Cerebellar cortex (tissue), 1 donor: Measurements from ENCODE around the gene R3HDM4.
"Not testable (repeated sequence)": the region's sequence is repeated elsewhere in the genome, so short reads cannot be mapped to it uniquely, and the experiment has no call there.

ENCODE experiments used
- DNase-seq: peaks from one replicate; pipeline ENCODE4 v3.0.0-alpha.2; 2015; ENCODE audit warnings: low spot score

The R3HDM4 gene

DNA sequence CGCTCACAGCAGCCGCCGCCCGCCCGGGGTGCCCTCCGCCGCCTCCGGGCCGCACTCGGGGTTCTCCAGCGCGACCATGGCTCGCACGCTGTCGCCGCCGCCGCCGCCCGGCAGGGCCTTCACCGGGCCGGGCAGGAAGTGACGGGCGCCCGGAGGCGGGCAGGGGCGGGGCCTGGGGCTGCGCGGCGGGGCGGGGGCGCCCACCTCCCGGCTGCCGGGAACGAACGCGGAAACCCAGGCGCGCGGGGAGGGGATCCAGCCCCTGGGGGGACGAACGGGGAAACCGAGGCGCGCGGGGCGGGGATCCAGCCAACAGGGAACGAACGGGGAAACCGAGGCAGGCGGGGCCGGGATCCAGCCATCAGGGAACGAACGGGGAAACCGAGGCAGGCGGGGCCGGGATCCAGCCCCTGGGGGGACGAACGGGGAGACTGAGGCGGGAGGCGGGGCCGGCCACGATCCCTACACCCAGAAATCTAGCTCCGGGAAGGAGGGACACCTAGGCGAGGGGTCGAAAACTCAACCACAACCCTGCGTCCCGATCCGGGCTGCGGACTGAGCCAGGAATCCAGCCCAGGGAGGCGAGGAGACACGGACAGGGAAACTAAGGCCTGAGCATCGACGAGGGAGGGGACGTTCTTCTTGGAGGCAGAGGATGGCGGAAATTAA, at the start of gene R3HDM4:
Gene R3HDM4, minus strand, starts transcription at position 140 of the 669 bp plus-strand sequence. Its CDS starts 62 bp downstream, at position 78.
- DNase-seq, result peak; percentile 50

DNA sequence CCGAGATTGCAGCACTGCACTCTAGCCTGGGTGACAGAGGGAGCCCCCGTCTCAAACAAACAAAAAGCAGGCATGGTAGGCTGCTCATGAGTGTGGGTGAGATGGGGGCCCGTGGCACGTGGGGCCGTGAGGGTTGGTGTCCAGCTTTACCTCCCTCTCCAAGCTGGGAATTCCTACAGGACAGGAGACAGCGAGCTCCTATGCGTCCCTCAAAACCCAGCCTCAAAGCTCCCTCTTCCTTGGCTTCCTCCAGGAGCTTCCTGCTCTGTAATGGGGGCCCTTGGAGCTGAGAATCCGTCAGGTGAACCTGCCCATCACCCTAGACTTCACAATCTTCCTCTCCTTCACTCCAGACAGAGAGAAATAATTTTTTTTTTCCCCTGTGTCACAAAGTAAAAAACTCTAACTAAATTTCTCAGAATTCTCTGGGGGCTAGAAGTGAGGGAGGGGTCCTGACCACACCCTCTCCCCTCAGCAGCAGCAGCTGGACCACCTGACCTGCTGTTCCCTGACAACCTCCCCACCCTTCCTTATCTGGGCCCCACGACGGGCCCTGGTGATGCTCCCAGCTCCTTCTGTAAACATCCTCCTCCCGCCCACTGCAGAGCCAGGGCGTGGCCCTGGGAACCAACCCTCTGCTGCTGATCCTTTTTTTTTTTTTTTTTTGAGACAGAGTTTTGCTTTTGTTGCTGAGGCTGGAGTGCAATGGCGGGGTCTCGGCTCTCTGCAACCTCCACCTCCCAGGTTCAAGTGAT, 49.0 kb upstream of the R3HDM4 start:
- DNase-seq, result no peak

DNA sequence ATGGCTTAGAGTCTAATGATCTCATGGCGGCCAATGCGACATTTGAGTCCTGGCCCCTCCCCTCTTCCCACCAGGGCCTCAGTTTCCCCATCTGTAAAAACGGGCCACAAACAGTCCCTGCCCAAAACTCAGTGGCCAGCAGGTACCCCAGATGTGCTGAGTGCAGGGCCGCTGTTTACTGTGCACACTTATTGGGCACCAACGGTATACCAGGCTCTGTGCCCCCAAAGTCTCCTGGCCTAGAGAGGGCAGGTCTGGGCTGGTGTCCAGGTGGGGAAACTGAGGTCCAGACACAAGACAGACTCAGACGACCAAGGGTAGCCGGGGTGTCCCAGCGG, 47.6 kb upstream of the R3HDM4 start:
- no peak for DNase-seq

DNA sequence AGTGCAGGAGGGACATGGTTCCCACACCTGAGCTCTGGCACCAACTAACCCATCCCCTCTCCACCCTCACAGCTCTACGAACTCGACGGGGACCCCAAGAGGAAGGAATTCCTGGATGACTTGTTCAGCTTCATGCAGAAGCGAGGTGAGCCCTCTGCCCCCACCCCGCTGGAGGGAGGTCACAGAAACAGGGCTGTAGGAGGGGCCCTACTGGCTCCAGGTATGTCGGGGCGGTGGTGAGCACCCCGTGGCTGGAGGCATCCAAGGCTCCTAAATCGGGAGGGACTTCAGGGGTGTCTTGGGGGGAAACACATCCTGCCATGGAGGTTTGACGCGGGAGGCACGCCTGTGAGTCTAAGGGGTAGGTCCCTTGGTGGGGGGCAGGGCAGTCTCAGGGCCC, 47.0 kb upstream of the R3HDM4 start:
- no peak for DNase-seq

DNA sequence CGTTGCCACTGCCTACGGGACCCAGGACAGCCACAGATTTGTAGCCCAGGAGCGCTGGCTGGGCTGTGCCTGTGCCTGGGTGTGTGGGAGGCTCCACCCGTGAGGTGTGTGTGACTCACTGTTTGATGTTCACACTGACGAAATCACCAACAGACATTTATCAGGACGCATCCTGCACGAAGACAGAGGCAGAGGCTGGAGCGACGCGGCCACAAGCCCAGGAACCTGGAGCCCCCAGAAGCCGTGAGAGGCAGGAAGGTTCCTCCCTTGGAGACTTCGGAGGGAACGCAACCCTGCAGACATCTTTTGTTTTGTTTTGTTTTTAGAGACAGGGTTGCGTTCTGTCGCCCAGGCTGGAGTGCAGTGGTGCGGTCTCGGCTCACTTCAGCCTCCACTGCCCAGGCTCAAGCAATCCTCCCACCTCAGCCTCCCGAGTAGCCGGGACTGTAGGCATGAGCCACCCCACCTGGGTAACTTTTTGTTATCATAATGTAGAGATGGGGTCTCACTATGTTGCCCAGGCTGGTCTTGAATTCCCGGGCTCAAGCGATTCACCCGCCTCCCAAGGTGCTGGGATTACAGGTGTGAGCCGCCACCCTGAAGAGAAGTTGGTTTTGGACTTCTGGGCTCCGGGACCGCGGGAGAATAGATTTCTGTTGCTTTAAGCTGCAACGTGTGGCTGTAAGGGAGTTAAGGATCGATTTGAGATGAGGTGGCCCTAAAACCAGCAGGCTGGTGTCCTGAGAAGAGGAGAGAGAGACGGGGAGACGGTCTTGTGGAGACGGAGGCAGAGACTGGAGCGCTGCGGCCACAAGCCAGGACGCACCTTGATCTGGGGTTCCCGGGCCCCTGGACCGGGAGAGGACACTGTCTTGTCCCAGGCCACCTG, 46.2 kb upstream of the R3HDM4 start:
- DNase-seq, result no peak

DNA sequence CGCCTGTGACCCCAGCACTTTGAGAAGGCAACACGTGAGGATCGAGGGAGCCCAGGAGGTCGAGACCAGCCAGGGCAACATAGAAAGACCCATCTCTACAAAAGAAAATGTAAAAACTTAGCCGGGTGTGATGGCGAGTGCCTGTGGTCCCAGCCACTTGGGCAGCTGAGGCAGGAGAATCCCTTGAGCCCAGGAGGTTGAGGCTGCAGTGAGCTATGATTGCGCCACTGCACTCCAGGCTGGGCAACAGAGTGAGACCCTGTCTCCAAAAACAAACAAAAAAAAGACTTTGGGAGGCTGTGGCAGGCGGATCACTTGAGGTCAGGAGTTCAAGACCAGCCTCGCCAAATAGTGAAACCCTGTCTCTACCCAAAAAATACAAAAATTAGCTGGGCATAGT, 44.6 kb upstream of the R3HDM4 start:
- DNase-seq, result not testable (repeated sequence)

DNA sequence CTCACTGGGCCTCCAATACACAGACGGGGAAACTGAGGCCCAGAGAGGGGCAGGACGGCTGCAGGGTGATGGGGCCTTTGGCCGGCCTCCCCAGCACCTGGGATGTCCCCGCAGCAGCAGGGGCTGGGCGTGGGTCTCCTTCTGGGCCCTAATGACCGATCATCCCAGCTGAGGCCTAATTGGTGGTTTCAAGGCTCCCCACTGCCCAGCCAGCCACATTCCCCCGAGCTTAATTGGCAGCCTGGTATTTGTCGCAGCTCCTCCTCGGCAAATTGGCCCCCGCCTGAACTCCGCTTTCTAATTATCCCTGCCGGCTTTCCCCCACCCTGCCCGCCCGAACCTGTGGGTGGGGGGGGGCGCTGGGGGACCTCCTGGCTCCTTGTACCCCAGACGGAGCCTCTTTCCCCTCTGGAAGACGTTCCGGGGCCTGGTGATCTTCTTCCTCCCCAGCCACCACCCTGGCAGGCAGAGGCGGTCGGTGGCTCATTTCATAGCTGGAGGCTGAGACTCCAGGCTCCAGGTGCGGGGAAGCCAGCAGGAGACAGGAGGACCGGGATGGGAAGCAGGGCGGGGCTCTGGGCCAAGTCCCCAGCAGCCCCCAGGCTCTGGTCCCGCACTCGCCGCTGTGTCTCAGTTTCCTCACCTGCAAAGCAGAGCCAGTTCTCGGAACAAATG, 43.9 kb upstream of the R3HDM4 start:
- DNase-seq, result peak; percentile 71

DNA sequence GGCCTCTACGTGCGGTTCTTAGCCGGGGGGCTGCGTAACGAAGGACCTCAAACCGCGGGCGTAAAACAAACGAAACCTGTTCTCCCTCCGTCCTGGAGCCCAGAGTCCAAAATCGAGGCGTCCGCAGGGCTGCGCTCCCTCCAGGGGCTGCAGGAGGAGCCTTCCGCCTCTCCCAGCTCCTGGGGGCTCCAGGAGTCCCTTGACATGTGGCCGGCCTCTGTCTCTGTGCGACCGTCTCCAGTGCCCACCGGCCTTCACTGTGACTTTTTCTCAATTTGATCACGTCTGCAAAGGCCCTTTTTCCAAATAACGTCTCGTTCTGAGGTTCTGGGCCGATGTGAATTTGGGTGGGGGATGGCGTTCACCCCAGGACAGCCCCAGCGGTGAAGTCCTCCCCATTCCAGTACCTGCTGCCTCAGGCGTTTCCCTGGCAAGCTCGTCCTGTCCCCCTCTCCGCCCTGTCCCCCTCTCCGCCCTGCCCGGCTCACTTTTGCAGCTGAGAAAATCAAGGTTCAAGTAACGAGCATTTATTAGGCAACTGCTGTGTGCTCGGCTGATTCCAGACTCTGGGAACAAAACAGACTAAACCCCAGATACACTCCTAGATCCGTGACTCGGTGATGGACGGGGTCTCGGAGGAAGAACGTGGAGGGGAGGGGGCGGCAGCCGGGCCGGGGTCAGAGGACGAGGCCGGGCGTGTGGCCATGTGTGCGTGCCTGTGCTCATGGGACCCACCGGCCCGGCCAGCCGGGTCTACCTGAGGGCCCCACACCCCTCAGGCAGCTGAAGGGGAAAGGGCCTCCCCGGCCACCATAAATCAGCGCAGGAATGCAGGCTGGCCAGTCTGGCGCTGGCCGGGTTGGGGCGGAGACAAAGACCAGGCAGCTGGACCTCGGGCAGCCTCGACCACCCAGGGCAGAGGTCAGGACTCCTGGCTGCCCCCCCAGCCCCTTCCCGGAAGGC, 43.1 kb upstream of the R3HDM4 start:
- DNase-seq, result peak; percentile 46

DNA sequence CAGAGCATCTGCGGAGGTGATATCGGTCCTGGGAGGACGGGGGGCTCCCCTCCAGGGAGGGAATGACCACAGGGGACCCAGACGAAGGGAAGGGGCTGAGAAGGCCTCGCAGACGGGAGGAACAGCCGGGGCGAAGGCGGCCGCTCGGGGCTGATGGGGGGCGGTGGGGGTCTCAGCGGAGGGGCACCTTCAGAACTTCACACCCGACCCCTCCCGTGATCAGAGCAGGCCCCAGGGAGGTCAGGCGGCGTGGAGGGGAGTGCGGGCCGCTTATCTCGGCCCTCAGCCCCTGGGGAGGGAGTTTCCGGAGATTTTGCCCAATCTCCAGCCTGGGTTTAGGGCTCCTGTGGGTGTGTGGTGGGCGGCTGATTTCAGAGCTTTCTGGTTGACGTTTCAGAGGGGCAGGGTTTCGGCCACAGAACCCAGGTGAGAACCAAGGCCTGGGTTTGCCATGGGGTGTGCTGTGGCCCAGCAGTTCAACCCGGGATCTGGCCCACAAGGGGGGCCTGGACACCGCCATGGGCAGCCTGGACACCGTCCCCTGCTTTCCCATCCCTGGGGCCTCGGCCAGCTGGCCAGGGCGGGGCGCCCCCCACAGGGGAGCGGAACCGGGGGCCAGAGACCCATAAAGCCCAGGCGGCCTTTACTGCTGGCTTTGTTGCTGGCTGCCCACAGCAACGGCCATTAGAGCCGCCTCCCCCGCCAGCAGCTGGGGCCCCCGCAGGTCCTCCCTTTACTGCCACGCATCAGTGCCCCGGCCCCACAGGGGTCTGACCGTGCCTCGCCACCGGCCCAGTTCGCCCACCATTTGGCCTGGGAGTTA, 41.9 kb upstream of the R3HDM4 start:
- DNase-seq, result peak; percentile 40

DNA sequence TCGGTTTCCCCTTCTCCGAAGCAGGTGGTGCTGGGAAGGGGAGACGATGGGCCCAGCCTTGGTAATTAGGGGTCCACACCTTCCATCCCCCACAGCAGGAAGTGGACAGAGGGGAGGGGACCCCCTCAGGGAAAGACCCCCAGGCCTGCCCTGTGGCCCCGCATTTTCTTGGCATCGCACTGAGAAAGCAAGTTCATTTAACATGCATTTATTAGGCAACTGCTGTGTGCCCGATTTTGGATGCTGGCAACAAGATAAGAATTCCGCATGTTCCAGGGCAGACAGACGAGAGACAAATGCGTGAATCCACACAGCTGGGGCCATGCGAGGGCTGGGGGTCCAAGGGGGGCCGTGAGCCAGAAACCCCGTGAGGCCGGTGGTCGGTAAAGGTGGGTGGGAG, 41.3 kb upstream of the R3HDM4 start:
- DNase-seq, result no peak

DNA sequence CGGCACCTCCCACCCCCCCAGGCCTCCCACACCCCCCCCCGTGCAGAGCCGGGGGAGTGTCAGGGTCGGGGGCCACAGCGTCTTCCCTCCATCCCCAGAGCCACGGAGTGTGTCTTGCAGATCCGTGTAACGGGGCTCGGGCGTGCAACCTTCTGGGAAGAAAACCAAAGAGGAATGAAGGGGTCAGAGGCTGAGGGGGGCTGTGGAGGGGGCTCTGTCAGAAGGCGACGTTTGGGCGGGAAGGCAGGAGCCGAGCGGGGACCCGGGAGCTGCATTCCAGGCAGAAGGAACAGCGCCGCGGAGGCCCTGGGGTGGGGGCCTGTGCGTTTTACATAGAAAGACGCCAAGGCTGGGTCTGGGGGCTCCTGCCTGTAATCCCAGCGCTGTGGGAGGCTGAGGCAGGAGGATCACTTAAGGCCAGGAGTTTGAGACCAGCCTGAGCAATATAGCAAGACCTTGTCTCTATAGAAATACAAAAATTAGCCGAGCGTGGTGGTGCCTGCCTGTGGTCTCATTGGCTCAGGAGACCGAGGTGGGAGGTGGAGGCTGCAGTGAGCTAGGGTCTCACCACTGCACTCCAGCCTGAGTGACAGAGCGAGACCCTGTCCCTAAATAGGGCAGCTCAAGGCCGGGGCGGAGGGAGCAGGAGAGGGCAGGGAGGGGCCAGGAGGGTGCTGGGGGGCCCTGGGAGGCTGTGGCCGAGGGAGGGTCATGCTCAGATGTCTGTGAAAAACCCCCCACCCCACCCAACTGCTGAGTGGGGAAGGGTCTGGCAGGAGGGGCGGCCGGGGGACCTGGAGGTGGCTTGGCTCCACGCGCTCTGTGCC, 40.6 kb upstream of the R3HDM4 start:
- no peak for DNase-seq

DNA sequence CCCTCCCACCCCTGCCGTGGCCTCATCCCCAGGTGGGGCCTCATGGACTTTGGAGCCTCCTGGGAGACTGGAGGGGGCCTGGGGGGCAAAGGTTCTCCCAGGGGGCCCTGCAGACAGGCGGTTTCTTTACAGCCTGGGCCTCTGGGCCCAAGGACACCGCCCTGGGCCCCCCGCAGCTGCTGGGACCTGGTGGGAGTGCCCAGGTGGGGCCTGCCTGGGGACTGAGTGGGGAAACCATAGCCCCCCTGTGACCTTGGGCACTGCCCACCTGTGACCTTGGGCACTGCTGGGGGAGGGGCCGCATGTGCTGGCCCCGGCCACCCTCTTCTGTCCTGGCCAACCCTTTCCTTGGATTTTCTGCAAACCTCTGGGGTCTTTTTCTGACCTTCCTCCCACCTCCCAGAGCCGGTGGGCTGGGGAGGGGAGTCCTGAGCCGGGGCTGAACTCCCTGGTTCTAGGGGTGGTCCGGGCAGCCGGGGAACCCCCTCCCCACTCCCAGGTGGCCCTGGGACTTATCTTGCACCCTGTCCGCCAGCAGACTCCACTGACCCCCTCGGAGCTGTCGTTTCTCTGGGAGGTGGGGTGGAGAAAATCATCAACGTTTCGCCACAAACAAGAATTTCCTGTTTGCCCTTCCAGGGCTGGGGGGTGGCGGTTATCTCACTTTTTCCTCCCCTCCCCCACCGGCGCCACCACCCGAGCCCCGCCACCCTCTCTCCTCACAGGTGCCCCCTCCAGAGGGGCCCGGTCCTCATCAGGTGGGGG, 39.8 kb upstream of the R3HDM4 start:
- no peak for DNase-seq

DNA sequence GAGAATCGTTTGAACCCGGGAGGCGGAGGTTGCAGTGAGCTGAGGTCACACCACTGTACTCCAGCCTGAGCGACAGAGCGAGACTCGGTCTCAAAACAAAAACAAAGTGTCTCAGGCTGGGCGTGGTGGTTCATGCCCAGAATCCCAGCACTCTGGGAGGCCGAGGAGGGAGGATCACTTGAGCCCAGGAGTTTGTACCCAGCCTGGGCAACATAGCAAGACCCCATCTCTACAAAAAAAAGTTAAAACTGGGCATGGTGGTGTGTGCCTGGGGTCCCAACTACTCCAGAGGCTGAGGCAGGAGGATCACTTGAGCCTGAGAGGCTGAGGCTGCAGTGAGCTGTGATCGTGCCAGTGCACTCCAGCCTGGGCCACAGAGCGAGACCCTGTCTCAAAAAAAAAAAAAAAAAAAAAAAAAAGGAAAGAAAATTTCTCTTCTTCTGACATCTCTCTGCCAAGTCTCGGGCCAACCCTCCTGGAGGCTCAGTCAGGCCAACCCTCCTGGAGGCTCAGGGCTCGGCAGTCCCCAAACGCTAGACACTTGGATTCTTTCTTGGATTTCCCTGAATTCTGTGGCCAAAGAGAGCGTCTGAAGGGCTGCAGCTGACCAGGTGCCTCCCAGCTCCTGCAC, 39.1 kb upstream of the R3HDM4 start:
- DNase-seq, result no peak

DNA sequence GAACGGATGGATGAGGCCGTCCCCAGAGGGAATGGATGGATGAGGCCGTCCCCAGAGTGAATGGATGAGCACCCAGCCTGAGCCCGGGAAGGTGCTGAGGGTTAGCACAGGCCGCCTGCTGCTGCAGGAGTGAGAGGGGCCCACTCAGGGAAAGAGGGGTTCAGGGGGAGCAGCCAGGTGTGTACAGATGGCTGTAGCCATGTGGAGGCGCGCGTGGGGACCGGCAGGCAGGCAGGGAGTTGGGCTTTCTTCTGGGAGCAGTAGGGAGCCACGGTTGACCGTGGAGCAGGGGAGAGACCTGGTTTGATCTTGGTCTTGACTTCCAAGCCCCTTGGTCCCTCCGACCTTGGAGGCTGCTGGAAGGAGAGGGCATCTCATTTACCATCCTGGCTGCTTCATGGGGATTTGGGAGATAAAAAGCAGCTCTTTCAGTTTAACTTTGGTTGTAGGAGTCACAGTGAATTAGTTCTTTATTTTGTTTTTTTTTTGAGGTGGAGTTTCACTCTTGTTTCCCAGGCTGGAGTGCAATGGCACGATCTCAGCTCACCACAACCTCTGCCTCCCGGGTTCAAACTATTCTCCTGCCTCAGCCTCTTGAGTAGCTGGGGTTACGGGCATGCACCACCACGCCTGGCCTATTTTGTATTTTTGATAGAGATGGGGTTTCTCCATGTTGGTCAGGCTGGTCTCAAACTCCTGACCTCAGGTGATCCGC, 37.5 kb upstream of the R3HDM4 start:
- no peak for DNase-seq

DNA sequence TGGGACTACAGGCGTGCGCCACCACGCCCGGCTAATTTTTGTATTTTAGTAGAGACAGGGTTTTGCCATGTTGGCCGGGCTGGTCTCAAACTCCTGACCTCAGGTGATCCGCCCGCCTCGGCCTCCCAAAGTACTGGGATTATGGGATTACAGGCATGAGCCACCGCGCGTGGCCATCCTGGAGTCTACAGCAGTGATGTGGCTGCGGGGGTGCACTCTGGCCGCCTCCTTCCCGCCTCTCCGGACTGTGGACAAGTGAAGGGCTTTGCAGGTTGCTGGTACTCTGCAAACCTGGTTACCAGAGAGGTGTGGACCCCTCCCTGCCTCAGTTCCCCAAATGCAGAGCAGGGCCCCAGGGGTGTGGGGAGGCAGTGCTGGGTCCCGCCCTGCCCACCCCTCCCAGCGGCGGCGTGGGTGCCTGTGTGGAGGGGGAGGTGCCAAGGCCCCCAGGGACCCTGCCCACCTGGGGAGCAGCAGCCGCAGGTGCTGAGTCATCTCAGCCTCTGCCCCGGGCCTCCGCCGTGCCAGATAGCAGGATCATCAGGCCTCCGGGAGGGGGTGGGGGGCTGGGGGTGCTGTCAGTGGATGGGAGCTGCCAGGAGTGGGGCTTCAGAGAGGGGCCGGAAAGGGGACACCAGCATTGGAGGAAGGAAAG, 36.0 kb upstream of the R3HDM4 start:
- no peak for DNase-seq

DNA sequence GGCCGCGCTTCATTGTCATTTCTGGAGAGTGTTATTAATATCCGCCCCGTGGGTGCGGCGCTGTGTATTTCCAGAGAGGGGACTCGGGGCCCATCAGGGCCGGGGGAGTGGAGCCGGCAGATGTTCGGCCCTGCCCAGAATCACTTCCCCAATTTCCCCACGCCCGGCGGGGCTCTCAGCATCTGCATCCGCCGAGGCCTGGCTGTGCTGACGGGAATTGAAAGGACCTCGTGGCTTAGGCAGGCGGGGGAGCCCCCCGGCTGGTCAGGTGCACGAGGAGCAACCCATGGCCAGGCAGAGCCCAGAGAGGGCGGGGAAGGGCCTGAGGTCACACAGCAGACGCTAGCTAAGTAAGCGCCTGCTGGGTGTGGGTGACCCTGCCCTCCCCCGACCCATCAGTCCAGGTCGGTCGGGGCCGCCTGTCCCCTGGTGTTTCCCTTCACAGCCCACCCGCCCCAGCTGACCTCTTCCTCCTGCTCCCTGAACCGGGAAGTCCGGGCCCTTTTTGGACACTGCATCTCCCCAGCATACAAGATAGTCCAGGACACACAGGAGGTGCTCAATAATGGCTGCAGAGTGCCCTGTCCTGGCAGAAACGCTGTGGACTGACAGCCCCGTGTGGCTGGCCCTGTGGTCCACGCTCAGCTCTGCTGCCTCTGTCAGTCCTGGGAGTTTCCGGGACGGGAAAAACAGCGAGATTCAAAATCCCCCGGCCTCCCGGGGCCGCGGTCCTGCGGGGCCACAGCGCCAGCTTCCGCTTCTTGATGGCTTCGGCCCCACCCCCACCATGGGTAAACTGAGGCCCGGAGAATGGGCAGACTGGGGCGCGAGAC, 34.9 kb upstream of the R3HDM4 start:
- no peak for DNase-seq
